Measurements from ENCODE around the gene CAP2. TPM values are rescaled to one million over a fixed set of nuclear protein-coding genes. Genes with fewer than 3 reads are reported as not detected.

Gene CAP2
- polyA plus RNA-seq, 6 donors from 2014 or later, result not detected

- DNase-seq, result no peak
- peak overlapping the region in 1 of 8 donors; percentile 62 for H3K4me3 Mint-ChIP-seq
- H3K4me1 Mint-ChIP-seq, result peaks cover 3 to 6% (median 4%) of the 10 kb centered on the region in 3 donors
- no peaks in the 10 kb centered on the region for H3K27me3 Mint-ChIP-seq
- H3K9me3 Mint-ChIP-seq, result no peaks in the 10 kb centered on the region
- ATAC-seq (ENCODE audit: low read depth in 2 of 2), result no peak
- H3K36me3 Mint-ChIP-seq, result no peaks in the 10 kb centered on the region
- H3K27ac Mint-ChIP-seq, result no peak overlapping the region
These were observed 202.7 kb downstream of the CAP2 start for GRCh38 chr6:17596085-17596484.

- peak; percentile 86 for DNase-seq
- ATAC-seq (ENCODE audit: low read depth in 2 of 2), result peak; percentile 90 to 91
- no peaks in the 10 kb centered on the region for H3K27me3 Mint-ChIP-seq
- peak within 1 kb of the TSS; percentile 87 to 93 (median 88) for H3K4me3 Mint-ChIP-seq
- H3K27ac Mint-ChIP-seq, result peak within 1 kb of the TSS; percentile 58 to 96 (median 90)
- H3K4me1 Mint-ChIP-seq, result peaks cover 12 to 26% (median 15%) of the 10 kb centered on the region in 3 donors
- peaks cover 5 to 7% of the 10 kb centered on the region in 2 donors for H3K36me3 Mint-ChIP-seq
- no peaks in the 10 kb centered on the region for H3K9me3 Mint-ChIP-seq
These were observed 206.6 kb downstream of the CAP2 start, which contains the start of gene FAM8A1 for GRCh38 chr6:17599877-17600526. FAM8A1 (plus strand) TSS chr6:17600302; CDS start chr6:17600410, 108 bp downstream.

GRCh38 chr6:17600527-17601385 is 207.4 kb downstream of the CAP2 start:
- peak overlapping the region; percentile 83 to 93 (median 88) for H3K4me3 Mint-ChIP-seq
- H3K36me3 Mint-ChIP-seq, result peaks cover 5 to 7% of the 10 kb centered on the region in 2 donors
- ATAC-seq (ENCODE audit: low read depth in 2 of 2), result peak; percentile 49 to 54
- H3K4me1 Mint-ChIP-seq, result peaks cover 12 to 26% (median 15%) of the 10 kb centered on the region in 3 donors
- H3K27me3 Mint-ChIP-seq, result no peaks in the 10 kb centered on the region
- H3K27ac Mint-ChIP-seq, result peak overlapping the region; percentile 30 to 96 (median 81)
- H3K9me3 Mint-ChIP-seq, result no peaks in the 10 kb centered on the region
- DNase-seq, result peak; percentile 47

GRCh38 chr6:17601386-17601703 is 207.9 kb downstream of the CAP2 start:
- peak overlapping the region in 5 of 6 donors; percentile 30 to 96 (median 86) for H3K27ac Mint-ChIP-seq
- H3K4me3 Mint-ChIP-seq, result peak overlapping the region; percentile 83 to 93 (median 88)
- peaks cover 5 to 7% of the 10 kb centered on the region in 2 donors for H3K36me3 Mint-ChIP-seq
- ATAC-seq (ENCODE audit: low read depth in 2 of 2) (no peak), DNase-seq (no peak)
- H3K9me3 Mint-ChIP-seq, result no peaks in the 10 kb centered on the region
- H3K27me3 Mint-ChIP-seq, result no peaks in the 10 kb centered on the region
- H3K4me1 Mint-ChIP-seq, result peaks cover 12 to 26% (median 15%) of the 10 kb centered on the region in 3 donors

- H3K9me3 Mint-ChIP-seq, result no peaks in the 10 kb centered on the region
- peaks cover 5 to 7% of the 10 kb centered on the region in 2 donors for H3K36me3 Mint-ChIP-seq
- no peak overlapping the region for H3K27ac Mint-ChIP-seq
- H3K4me3 Mint-ChIP-seq, result peak overlapping the region in 1 of 8 donors; percentile 88
- ATAC-seq (ENCODE audit: low read depth in 2 of 2) (no peak), DNase-seq (no peak)
- H3K27me3 Mint-ChIP-seq, result no peaks in the 10 kb centered on the region
- peaks cover 12 to 26% (median 15%) of the 10 kb centered on the region in 3 donors for H3K4me1 Mint-ChIP-seq
These were observed 209.5 kb downstream of the CAP2 start for GRCh38 chr6:17602888-17603287.

GRCh38 chr6:17606606-17607005 is 213.2 kb downstream of the CAP2 start:
- no peak for ATAC-seq (ENCODE audit: low read depth in 2 of 2)
- Mint-ChIP-seq H3K27me3 (no peaks in the 10 kb centered on the region), H3K4me3 (no peak overlapping the region), H3K36me3 (peaks cover 5 to 7% of the 10 kb centered on the region in 2 donors), H3K9me3 (no peaks in the 10 kb centered on the region), H3K4me1 (peaks cover 4 to 18% (median 4%) of the 10 kb centered on the region in 3 donors), H3K27ac (peak overlapping the region in 1 of 6 donors; percentile 29)
- no peak for DNase-seq

Other genes with a start within 250 kb of the CAP2 start
- gene RBM24, start 112.2 kb upstream of the CAP2 start, polyA plus RNA-seq (ENCODE audit: low read depth in 6 of 6), result not detected
- 1 to 10 TPM in 5 of 6 donors, not detected in 1; 1.5 to 3.4 (median 2.0) TPM for gene FAM8A1, start 206.7 kb downstream of the CAP2 start, polyA plus RNA-seq (ENCODE audit: low read depth in 6 of 6)